Kidney epithelial cell (primary cell): ENCODE data around the gene PHF12. TPM values are rescaled to one million over a fixed set of nuclear protein-coding genes. Genes with fewer than 3 reads are reported as not detected.

Source experiments
- DNase-seq: peaks from one replicate; pipeline ENCODE4 v3.0.0-alpha.2; 2010; ENCODE audit warnings: low read depth
- H3K27me3 ChIP-seq: 2 replicates; pipeline ENCODE4 v1.6.0; 2011; ENCODE audit warnings: low read length; ENCODE audit not compliant: control insufficient read depth, insufficient read depth
- H3K36me3 ChIP-seq: 2 replicates; pipeline ENCODE4 v1.5.1; 2011; ENCODE audit warnings: low read length; ENCODE audit not compliant: control insufficient read depth, insufficient read depth
- H3K4me3 ChIP-seq: 2 replicates; pipeline ENCODE4 v1.5.1; 2011; ENCODE audit warnings: low read depth, mild to moderate bottlenecking, control low read depth, low read length
- CTCF ChIP-seq: IDR thresholded peaks from 2 replicates; pipeline ENCODE4 v1.5.1; 2011; ENCODE audit warnings: mild to moderate bottlenecking, moderate library complexity, low read length, control low read depth, inconsistent platforms; ENCODE audit not compliant: insufficient read depth, poor library complexity, severe bottlenecking
- total RNA-seq: library from RNA; depleted of rRNA; stranded (reverse); fragments of >200 nt; gene quantifications from 2 replicates; pipeline ENCODE4 v1.2.3, GENCODE V29; 2015

The PHF12 gene
- total RNA-seq, 1 donor from 2014 or later: 19.6 TPM

GRCh38 chr17:28871056-28871579, 80.2 kb downstream of the PHF12 start:
- DNase-seq: no peak
- Histone ChIP-seq H3K4me3 (no peak overlapping the region), H3K36me3 (no peaks in the 10 kb centered on the region), H3K27me3 (no peaks in the 10 kb centered on the region)
- TF ChIP-seq CTCF: no peak

- no peak for DNase-seq
- no peak for TF ChIP-seq CTCF
Observed at GRCh38 chr17:28867276-28867675, 84.0 kb downstream of the PHF12 start.

GRCh38 chr17:28865946-28866752, 85.2 kb downstream of the PHF12 start:
- H3K27me3 ChIP-seq: no peaks in the 10 kb centered on the region
- no peak for DNase-seq
- no peak for TF ChIP-seq CTCF

More at GRCh38 chr17:28867276-28867675, 84.0 kb downstream of the PHF12 start:
- no peaks in the 10 kb centered on the region for H3K36me3 ChIP-seq
- H3K4me3 ChIP-seq: no peak overlapping the region
- no peaks in the 10 kb centered on the region for H3K27me3 ChIP-seq

GRCh38 chr17:28864991-28865849, 86.1 kb downstream of the PHF12 start:
- peaks cover 2% of the 10 kb centered on the region for H3K36me3 ChIP-seq
- no peak for TF ChIP-seq CTCF
- no peak for DNase-seq
- no peaks in the 10 kb centered on the region for H3K27me3 ChIP-seq
- no peak overlapping the region for H3K4me3 ChIP-seq

More at GRCh38 chr17:28865946-28866752, 85.2 kb downstream of the PHF12 start:
- no peak overlapping the region for H3K4me3 ChIP-seq
- H3K36me3 ChIP-seq: no peaks in the 10 kb centered on the region

- Histone ChIP-seq H3K4me3 (no peak overlapping the region), H3K36me3 (peaks cover 2% of the 10 kb centered on the region), H3K27me3 (no peaks in the 10 kb centered on the region)
- DNase-seq: no peak
- TF ChIP-seq CTCF: no peak
Observed at GRCh38 chr17:28863953-28864352, 87.4 kb downstream of the PHF12 start.
